HepG2 (cell line): Measurements from ENCODE around the gene CAST. TPM values are rescaled to one million over a fixed set of nuclear protein-coding genes. Genes with fewer than 3 reads are reported as not detected.

ENCODE experiments used
- CEBPG ChIP-seq: IDR thresholded peaks from 2 replicates; pipeline ENCODE4 v1.6.1; 2016
- CREB1 ChIP-seq, 2 experiments: fragments of 450-650 bp in 1 of 2; IDR thresholded peaks; 2 replicates each; pipeline ENCODE4 v1.6.1; 2016 to 2017; ENCODE audit warnings: control low read depth in 1 of 2, mild to moderate bottlenecking in 1 of 2, missing compliant biosample characterization in 1 of 2, missing genetic modification characterization in 1 of 2
- ERF ChIP-seq: IDR thresholded peaks from 2 replicates; pipeline ENCODE4 v1.6.1; 2018; ENCODE audit warnings: missing biosample characterization, missing genetic modification reagents
- GFI1 ChIP-seq: sonication (generic); formaldehyde crosslinking; IDR thresholded peaks from 2 replicates; pipeline ENCODE4 v1.5.0; 2020; ENCODE audit warnings: missing genetic modification reagents, mild to moderate bottlenecking, borderline replicate concordance
- HIVEP1 ChIP-seq: sonication (generic); formaldehyde crosslinking; IDR thresholded peaks from 2 replicates; pipeline ENCODE4 v1.4.0; 2020; ENCODE audit warnings: mild to moderate bottlenecking, missing genetic modification reagents
- KDM5B ChIP-seq: sonication (generic); formaldehyde crosslinking; IDR thresholded peaks from 2 replicates; pipeline ENCODE4 v1.4.0; 2020; ENCODE audit warnings: missing genetic modification reagents, mild to moderate bottlenecking, borderline replicate concordance
- PCBP1 ChIP-seq: fragments of 200-400 bp; formaldehyde crosslinking; IDR thresholded peaks from 2 replicates; pipeline ENCODE4 v1.6.1; 2017; ENCODE audit warnings: mild to moderate bottlenecking, low read depth, low read length, borderline replicate concordance
- PHF8 ChIP-seq: sonication (generic); formaldehyde crosslinking; IDR thresholded peaks from 2 replicates; pipeline ENCODE4 v1.5.0; 2020; ENCODE audit warnings: missing genetic modification reagents
- SAP130 ChIP-seq: IDR thresholded peaks from 2 replicates; pipeline ENCODE4 v1.6.1; 2016; ENCODE audit warnings: low read depth
- SIX4 ChIP-seq: sonication (generic); formaldehyde crosslinking; IDR thresholded peaks from 2 replicates; pipeline ENCODE4 v1.4.0; 2020; ENCODE audit warnings: missing genetic modification reagents
- SMAD3 ChIP-seq: sonication (generic); formaldehyde crosslinking; IDR thresholded peaks from 2 replicates; pipeline ENCODE4 v1.4.0; 2020; ENCODE audit warnings: missing genetic modification reagents
- SOX6 ChIP-seq, 2 experiments: fragments of 450-650 bp in 1 of 2; sonication (generic) in 1 of 2; formaldehyde crosslinking in 1 of 2; IDR thresholded peaks; 2 replicates each; pipeline versions ENCODE4 v1.4.0 to v1.6.1; 2017 to 2020; ENCODE audit warnings: antibody characterized with exemption in 1 of 2, mild to moderate bottlenecking in 1 of 2, missing genetic modification reagents in 1 of 2
- SP1 ChIP-seq, 2 experiments: fragments of 450-650 bp in 1 of 2; sonication (generic) in 1 of 2; formaldehyde crosslinking in 1 of 2; IDR thresholded peaks; 2 replicates each; pipeline versions ENCODE4 v1.4.0 to v1.6.1; 2016 to 2020; ENCODE audit warnings: missing genetic modification reagents in 1 of 2
- SP4 ChIP-seq: sonication (generic); formaldehyde crosslinking; IDR thresholded peaks from 2 replicates; pipeline ENCODE4 v1.8.1; 2023; ENCODE audit warnings: mild to moderate bottlenecking, missing genetic modification reagents
- ZFP36L1 ChIP-seq: sonication (generic); formaldehyde crosslinking; IDR thresholded peaks from 2 replicates; pipeline ENCODE4 v1.8.0; 2022; ENCODE audit warnings: mild to moderate bottlenecking, missing genetic modification reagents, moderate library complexity
- ZNF264 ChIP-seq: sonication (generic); formaldehyde crosslinking; IDR thresholded peaks from 2 replicates; pipeline ENCODE4 v1.4.0; 2020; ENCODE audit warnings: missing genetic modification reagents
- ZNF337 ChIP-seq: sonication (generic); formaldehyde crosslinking; IDR thresholded peaks from 2 replicates; pipeline ENCODE4 v1.5.1; 2020; ENCODE audit warnings: missing genetic modification reagents, low read depth, mild to moderate bottlenecking, borderline replicate concordance
- ZNF550 ChIP-seq: sonication (generic); formaldehyde crosslinking; IDR thresholded peaks from 2 replicates; pipeline ENCODE4 v1.4.0; 2020; ENCODE audit warnings: mild to moderate bottlenecking, missing genetic modification reagents, borderline replicate concordance
- polyA plus RNA-seq, 8 experiments: library from polyadenylated mRNA; depleted of rRNA in 3 of 8; stranded (reverse) in 7 of 8; unstranded in 1 of 8; fragments of >200 nt; fragmentation: Illumina TruSeq in 4 of 8; extraction: Trizol in 4 of 8; gene quantifications; 2 replicates each; pipeline versions ENCODE4 v1.2.1 to v1.2.3, GENCODE V29; 2011 to 2016; ENCODE audit warnings: low read depth in 4 of 8, missing spikeins in 1 of 8, mixed read lengths in 1 of 8; ENCODE audit not compliant: insufficient read depth in 1 of 8
- total RNA-seq, 5 experiments: library from RNA; depleted of rRNA; stranded (reverse); fragments of >200 nt; fragmentation: Illumina TruSeq; extraction: Trizol; gene quantifications; 2 replicates each; pipeline ENCODE4 v1.2.3, GENCODE V29; 2016; ENCODE audit warnings: low read depth in 1 of 5
- TF ChIP-seq, protein P1 (sequence below): IDR thresholded peaks from 2 replicates; pipeline ENCODE4 v1.4.0; 2020; ENCODE audit warnings: mild to moderate bottlenecking, missing genetic modification reagents
- TF ChIP-seq, protein P2 (sequence below): sonication (generic); formaldehyde crosslinking; IDR thresholded peaks from 2 replicates; pipeline ENCODE4 v1.4.0; 2020; ENCODE audit warnings: missing genetic modification reagents
- TF ChIP-seq, protein P3 (sequence below): sonication (generic); formaldehyde crosslinking; conservative IDR thresholded peaks from 2 replicates; pipeline ENCODE4 v1.4.0; 2020; ENCODE audit warnings: missing genetic modification reagents

Gene CAST
- total and polyA plus RNA-seq, 2 of the 13 experiments (the other 11 are each of a cell fraction or from before 2014, with no cell fraction given): 42.1 to 67.6 TPM

DNA sequence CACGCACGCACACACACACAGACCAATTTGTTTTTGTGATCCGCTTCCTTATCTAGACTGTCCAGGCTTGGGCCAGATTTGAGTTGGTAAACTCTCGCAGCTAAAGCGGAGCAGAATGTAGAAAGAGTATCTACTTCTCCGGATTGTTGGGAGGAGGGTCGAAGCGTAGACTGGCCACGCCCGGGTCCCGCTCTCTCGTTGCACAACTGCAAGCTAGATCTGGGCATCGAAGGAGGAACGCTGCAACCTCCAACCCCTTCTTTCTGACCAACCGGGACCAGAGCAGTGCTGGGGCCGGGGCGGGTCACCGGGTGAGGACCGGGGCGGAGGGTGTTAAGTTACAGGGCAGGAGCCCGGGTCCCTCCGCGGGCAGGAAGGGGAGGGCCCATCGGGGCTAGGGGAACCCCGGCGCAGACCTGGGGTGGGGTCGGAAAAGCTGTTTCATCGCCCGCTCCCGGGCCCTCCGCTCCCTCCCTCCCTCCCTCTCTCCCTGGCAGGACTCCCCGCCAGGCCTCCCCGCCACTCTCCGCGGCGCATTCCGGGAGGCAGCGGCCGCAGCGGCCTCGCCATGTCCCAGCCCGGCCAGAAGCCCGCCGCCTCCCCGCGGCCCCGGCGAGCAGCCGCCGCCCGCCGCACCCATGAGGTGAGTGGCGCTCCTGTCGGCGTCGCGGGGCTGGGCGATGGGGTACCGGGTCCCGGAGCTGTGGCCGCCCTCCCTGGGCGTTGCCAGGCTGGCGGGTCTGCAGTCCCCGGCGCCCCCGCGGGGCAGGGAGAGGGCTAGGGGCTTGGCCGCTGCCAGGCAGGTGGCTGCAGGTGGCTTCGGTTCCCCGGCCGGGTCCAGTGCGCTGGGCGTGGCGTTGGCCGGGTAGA is at the start of gene CAST (continued):
- no peak for TF ChIP-seq SOX6 (IDR thresholded peaks at IDR 0.05)
- peak; percentile 41; the same call in 1 of the 2 replicates for TF ChIP-seq SOX6 (CRISPR knock-in tag; IDR thresholded peaks at IDR 0.05)
- 0 out of 2 replicates have a peak, but pooled peaks have one; percentile 5 for TF ChIP-seq ZNF337 (CRISPR knock-in tag)
- no peak for TF ChIP-seq CREB1 (IDR thresholded peaks at IDR 0.05)
- peak; percentile 23; the same call in 1 of the 2 replicates for TF ChIP-seq CREB1 (CRISPR knock-in tag; IDR thresholded peaks at IDR 0.05)
- TF ChIP-seq CEBPG (CRISPR knock-in tag): peak; percentile 92
- no peak for TF ChIP-seq SP1 (IDR thresholded peaks at IDR 0.05)
- TF ChIP-seq SP1 (CRISPR knock-in tag; IDR thresholded peaks at IDR 0.05): peak; percentile 16; the same call in 1 of the 2 replicates
- peak; percentile 62; the same call in 1 of the 2 replicates for TF ChIP-seq SMAD3 (CRISPR knock-in tag)
- peak; percentile 94 for TF ChIP-seq SIX4
- 0 out of 2 replicates have a peak, but pooled peaks have one; percentile 65 for TF ChIP-seq ZFP36L1 (CRISPR knock-in tag)
- peak; percentile 8; the same call in 1 of the 2 replicates for TF ChIP-seq KDM5B (CRISPR knock-in tag)
- TF ChIP-seq, protein P1, sequence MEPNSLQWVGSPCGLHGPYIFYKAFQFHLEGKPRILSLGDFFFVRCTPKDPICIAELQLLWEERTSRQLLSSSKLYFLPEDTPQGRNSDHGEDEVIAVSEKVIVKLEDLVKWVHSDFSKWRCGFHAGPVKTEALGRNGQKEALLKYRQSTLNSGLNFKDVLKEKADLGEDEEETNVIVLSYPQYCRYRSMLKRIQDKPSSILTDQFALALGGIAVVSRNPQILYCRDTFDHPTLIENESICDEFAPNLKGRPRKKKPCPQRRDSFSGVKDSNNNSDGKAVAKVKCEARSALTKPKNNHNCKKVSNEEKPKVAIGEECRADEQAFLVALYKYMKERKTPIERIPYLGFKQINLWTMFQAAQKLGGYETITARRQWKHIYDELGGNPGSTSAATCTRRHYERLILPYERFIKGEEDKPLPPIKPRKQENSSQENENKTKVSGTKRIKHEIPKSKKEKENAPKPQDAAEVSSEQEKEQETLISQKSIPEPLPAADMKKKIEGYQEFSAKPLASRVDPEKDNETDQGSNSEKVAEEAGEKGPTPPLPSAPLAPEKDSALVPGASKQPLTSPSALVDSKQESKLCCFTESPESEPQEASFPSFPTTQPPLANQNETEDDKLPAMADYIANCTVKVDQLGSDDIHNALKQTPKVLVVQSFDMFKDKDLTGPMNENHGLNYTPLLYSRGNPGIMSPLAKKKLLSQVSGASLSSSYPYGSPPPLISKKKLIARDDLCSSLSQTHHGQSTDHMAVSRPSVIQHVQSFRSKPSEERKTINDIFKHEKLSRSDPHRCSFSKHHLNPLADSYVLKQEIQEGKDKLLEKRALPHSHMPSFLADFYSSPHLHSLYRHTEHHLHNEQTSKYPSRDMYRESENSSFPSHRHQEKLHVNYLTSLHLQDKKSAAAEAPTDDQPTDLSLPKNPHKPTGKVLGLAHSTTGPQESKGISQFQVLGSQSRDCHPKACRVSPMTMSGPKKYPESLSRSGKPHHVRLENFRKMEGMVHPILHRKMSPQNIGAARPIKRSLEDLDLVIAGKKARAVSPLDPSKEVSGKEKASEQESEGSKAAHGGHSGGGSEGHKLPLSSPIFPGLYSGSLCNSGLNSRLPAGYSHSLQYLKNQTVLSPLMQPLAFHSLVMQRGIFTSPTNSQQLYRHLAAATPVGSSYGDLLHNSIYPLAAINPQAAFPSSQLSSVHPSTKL (CRISPR knock-in tag): peak; percentile 56; the same call in 1 of the 2 replicates
- peak; percentile 62; the same call in 1 of the 2 replicates for TF ChIP-seq GFI1 (CRISPR knock-in tag)
- TF ChIP-seq, protein P2, sequence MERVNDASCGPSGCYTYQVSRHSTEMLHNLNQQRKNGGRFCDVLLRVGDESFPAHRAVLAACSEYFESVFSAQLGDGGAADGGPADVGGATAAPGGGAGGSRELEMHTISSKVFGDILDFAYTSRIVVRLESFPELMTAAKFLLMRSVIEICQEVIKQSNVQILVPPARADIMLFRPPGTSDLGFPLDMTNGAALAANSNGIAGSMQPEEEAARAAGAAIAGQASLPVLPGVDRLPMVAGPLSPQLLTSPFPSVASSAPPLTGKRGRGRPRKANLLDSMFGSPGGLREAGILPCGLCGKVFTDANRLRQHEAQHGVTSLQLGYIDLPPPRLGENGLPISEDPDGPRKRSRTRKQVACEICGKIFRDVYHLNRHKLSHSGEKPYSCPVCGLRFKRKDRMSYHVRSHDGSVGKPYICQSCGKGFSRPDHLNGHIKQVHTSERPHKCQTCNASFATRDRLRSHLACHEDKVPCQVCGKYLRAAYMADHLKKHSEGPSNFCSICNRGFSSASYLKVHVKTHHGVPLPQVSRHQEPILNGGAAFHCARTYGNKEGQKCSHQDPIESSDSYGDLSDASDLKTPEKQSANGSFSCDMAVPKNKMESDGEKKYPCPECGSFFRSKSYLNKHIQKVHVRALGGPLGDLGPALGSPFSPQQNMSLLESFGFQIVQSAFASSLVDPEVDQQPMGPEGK: peak; percentile 72
- 0 out of 2 replicates have a peak, but pooled peaks have one; percentile 7 for TF ChIP-seq SP4 (CRISPR knock-in tag)
- TF ChIP-seq, protein P3, sequence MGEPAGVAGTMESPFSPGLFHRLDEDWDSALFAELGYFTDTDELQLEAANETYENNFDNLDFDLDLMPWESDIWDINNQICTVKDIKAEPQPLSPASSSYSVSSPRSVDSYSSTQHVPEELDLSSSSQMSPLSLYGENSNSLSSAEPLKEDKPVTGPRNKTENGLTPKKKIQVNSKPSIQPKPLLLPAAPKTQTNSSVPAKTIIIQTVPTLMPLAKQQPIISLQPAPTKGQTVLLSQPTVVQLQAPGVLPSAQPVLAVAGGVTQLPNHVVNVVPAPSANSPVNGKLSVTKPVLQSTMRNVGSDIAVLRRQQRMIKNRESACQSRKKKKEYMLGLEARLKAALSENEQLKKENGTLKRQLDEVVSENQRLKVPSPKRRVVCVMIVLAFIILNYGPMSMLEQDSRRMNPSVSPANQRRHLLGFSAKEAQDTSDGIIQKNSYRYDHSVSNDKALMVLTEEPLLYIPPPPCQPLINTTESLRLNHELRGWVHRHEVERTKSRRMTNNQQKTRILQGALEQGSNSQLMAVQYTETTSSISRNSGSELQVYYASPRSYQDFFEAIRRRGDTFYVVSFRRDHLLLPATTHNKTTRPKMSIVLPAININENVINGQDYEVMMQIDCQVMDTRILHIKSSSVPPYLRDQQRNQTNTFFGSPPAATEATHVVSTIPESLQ (CRISPR knock-in tag): no peak
- no peak for TF ChIP-seq ZNF550 (CRISPR knock-in tag)
- peak; percentile 65; the same call in 1 of the 2 replicates for TF ChIP-seq HIVEP1 (CRISPR knock-in tag)
- TF ChIP-seq ZNF264 (CRISPR knock-in tag): no peak; the same call in 1 of the 2 replicates
- TF ChIP-seq ERF: peak; percentile 19; the same call in 1 of the 2 replicates
- peak; percentile 48; the same call in 1 of the 2 replicates for TF ChIP-seq PCBP1
- peak; percentile 53; the same call in 1 of the 2 replicates for TF ChIP-seq PHF8 (CRISPR knock-in tag)
- TF ChIP-seq SAP130 (CRISPR knock-in tag): peak; percentile 61
